ENCODE measurements around the gene FAM193A. TPM values are rescaled to one million over a fixed set of nuclear protein-coding genes. Genes with fewer than 3 reads are reported as not detected.

FAM193A gene
- total and polyA plus RNA-seq, 2 experiments from 2014 or later, result 12.0 to 22.9 TPM

DNA sequence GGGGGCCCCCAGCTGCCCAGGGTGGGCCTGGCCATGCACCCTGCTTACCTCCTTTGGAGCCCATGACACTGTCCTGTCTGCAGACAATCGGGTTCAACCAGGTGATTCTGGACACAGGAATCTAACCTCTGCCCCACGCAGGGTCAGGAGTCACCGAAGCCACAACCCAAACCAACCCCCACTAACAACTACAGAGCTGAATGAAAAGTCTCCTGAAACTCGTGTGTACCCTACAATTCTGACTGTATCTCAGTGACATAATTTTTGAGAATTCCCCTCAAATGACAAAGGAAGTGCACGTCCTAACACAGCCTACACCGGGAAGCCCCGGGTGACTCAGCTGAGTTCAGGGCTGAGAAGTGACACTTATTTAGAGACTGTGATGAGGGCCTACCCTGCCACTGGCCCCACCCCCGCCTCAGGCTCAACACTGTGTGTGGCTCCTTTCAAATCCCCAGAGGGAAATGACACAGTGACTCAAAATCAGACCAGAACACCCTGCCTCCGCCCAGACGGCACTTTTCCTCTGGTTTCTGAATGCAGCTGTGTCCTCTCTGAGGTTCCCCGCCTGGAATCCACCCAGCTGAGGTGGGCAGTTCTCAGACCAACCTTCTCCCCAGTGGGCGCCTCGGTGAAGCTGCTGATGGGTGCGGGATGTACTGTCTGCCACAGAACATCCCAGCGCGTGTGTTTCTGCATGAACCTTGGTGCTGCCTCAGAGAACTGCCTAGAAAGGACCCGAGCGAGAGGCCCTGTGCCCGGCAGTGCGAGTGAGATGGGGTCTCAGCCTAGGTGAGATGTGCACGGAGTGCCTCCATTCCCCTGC, 209.7 kb downstream of the FAM193A start:
- Mint-ChIP-seq H3K27me3 (ENCODE audit: insufficient read depth, low read depth, poor library complexity) (peaks cover 4% of the 10 kb centered on the region), H3K4me1 (no peaks in the 10 kb centered on the region; the same call in 2 of the 3 replicates), H3K36me3 (ENCODE audit: low read depth) (peaks cover 48% of the 10 kb centered on the region), H3K4me3 (no peak overlapping the region), H3K27ac (no peak overlapping the region), H3K9me3 (no peaks in the 10 kb centered on the region)
- no peak for DNase-seq (ENCODE audit: low spot score)
- Histone ChIP-seq H2AFZ (no peak overlapping the region), H3K4me3 (no peak overlapping the region), H3K9me2 (ENCODE audit: insufficient read depth) (no peaks in the 10 kb centered on the region), H3K4me1 (ENCODE audit: insufficient read depth) (no peaks in the 10 kb centered on the region), H3K79me2 (replicated peaks; ENCODE audit: insufficient read depth) (peaks cover 8% of the 10 kb centered on the region), H3F3A (replicated peaks; ENCODE audit: low read depth) (no peaks in the 10 kb centered on the region), H3K27me3 (ENCODE audit: insufficient read depth) (no peaks in the 10 kb centered on the region), H3K27ac (ENCODE audit: low read depth) (no peak overlapping the region), H3K36me3 (ENCODE audit: insufficient read depth) (peaks cover 16% of the 10 kb centered on the region), H3K4me2 (no peak overlapping the region), H4K20me1 (replicated peaks; ENCODE audit: insufficient read depth) (peaks cover 4% of the 10 kb centered on the region)
- ATAC-seq, result no peak
- TF ChIP-seq NANOG (IDR thresholded peaks at IDR 0.05; ENCODE audit: borderline replicate concordance) (no peak), EZH2 (IDR thresholded peaks at IDR 0.05; ENCODE audit: low read depth, unreplicated experiment) (no peak), JUNB (IDR thresholded peaks at IDR 0.05; ENCODE audit: unreplicated experiment) (no peak), ZNF331 (CRISPR knock-in tag; IDR thresholded peaks at IDR 0.05; ENCODE audit: low read depth) (no peak)
- TF ChIP-seq, protein P1, sequence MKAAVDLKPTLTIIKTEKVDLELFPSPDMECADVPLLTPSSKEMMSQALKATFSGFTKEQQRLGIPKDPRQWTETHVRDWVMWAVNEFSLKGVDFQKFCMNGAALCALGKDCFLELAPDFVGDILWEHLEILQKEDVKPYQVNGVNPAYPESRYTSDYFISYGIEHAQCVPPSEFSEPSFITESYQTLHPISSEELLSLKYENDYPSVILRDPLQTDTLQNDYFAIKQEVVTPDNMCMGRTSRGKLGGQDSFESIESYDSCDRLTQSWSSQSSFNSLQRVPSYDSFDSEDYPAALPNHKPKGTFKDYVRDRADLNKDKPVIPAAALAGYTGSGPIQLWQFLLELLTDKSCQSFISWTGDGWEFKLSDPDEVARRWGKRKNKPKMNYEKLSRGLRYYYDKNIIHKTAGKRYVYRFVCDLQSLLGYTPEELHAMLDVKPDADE (IDR thresholded peaks at IDR 0.05), result no peak
- TF ChIP-seq, protein P2, sequence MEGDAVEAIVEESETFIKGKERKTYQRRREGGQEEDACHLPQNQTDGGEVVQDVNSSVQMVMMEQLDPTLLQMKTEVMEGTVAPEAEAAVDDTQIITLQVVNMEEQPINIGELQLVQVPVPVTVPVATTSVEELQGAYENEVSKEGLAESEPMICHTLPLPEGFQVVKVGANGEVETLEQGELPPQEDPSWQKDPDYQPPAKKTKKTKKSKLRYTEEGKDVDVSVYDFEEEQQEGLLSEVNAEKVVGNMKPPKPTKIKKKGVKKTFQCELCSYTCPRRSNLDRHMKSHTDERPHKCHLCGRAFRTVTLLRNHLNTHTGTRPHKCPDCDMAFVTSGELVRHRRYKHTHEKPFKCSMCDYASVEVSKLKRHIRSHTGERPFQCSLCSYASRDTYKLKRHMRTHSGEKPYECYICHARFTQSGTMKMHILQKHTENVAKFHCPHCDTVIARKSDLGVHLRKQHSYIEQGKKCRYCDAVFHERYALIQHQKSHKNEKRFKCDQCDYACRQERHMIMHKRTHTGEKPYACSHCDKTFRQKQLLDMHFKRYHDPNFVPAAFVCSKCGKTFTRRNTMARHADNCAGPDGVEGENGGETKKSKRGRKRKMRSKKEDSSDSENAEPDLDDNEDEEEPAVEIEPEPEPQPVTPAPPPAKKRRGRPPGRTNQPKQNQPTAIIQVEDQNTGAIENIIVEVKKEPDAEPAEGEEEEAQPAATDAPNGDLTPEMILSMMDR (conservative IDR thresholded peaks at IDR 0.05; ENCODE audit: low read depth in 2 of 2), result no peak
- TF ChIP-seq, protein P3, sequence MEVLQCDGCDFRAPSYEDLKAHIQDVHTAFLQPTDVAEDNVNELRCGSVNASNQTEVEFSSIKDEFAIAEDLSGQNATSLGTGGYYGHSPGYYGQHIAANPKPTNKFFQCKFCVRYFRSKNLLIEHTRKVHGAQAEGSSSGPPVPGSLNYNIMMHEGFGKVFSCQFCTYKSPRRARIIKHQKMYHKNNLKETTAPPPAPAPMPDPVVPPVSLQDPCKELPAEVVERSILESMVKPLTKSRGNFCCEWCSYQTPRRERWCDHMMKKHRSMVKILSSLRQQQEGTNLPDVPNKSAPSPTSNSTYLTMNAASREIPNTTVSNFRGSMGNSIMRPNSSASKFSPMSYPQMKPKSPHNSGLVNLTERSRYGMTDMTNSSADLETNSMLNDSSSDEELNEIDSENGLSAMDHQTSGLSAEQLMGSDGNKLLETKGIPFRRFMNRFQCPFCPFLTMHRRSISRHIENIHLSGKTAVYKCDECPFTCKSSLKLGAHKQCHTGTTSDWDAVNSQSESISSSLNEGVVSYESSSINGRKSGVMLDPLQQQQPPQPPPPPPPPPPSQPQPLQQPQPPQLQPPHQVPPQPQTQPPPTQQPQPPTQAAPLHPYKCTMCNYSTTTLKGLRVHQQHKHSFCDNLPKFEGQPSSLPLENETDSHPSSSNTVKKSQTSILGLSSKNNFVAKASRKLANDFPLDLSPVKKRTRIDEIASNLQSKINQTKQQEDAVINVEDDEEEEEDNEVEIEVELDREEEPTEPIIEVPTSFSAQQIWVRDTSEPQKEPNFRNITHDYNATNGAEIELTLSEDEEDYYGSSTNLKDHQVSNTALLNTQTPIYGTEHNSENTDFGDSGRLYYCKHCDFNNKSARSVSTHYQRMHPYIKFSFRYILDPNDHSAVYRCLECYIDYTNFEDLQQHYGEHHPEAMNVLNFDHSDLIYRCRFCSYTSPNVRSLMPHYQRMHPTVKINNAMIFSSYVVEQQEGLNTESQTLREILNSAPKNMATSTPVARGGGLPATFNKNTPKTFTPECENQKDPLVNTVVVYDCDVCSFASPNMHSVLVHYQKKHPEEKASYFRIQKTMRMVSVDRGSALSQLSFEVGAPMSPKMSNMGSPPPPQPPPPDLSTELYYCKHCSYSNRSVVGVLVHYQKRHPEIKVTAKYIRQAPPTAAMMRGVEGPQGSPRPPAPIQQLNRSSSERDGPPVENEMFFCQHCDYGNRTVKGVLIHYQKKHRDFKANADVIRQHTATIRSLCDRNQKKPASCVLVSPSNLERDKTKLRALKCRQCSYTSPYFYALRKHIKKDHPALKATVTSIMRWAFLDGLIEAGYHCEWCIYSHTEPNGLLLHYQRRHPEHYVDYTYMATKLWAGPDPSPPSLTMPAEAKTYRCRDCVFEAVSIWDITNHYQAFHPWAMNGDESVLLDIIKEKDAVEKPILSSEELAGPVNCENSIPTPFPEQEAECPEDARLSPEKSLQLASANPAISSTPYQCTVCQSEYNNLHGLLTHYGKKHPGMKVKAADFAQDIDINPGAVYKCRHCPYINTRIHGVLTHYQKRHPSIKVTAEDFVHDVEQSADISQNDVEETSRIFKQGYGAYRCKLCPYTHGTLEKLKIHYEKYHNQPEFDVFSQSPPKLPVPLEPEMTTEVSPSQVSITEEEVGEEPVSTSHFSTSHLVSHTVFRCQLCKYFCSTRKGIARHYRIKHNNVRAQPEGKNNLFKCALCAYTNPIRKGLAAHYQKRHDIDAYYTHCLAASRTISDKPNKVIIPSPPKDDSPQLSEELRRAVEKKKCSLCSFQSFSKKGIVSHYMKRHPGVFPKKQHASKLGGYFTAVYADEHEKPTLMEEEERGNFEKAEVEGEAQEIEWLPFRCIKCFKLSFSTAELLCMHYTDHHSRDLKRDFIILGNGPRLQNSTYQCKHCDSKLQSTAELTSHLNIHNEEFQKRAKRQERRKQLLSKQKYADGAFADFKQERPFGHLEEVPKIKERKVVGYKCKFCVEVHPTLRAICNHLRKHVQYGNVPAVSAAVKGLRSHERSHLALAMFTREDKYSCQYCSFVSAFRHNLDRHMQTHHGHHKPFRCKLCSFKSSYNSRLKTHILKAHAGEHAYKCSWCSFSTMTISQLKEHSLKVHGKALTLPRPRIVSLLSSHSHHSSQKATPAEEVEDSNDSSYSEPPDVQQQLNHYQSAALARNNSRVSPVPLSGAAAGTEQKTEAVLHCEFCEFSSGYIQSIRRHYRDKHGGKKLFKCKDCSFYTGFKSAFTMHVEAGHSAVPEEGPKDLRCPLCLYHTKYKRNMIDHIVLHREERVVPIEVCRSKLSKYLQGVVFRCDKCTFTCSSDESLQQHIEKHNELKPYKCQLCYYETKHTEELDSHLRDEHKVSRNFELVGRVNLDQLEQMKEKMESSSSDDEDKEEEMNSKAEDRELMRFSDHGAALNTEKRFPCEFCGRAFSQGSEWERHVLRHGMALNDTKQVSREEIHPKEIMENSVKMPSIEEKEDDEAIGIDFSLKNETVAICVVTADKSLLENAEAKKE (CRISPR knock-in tag; IDR thresholded peaks at IDR 0.05), result no peak
